Tibial artery (tissue), 4 donors: ENCODE results near the gene PTPN13.

Experiments used
- DNase-seq, 2 donors: peaks; one replicate each; pipeline ENCODE4 v3.0.0-alpha.2; 2019
- H3K27ac ChIP-seq, 2 donors: fragments of 200-600 bp; sonication (generic) in 1 of 2; 1 replicate in 1 of 2; 2 replicates in 1 of 2; pipeline ENCODE4 v1.5.1; 2018 to 2019; ENCODE audit warnings: mild to moderate bottlenecking in 1 of 2
- H3K27me3 ChIP-seq, 2 donors: fragments of 200-600 bp; sonication (generic) in 1 of 2; one replicate each; pipeline versions ENCODE4 v1.5.1 to v1.6.0; 2016 to 2019
- H3K36me3 ChIP-seq, 3 donors: fragments of 200-600 bp; sonication (generic) in 2 of 3; one replicate each; pipeline ENCODE4 v1.5.1; 2016 to 2019; ENCODE audit warnings: mild to moderate bottlenecking in 2 of 3
- H3K4me1 ChIP-seq, 4 donors: fragments of 200-600 bp; sonication (generic) in 2 of 4; 1 replicate in 3 of 4; 2 replicates in 1 of 4; pipeline ENCODE4 v1.5.1; 2016 to 2019
- H3K4me3 ChIP-seq, 2 donors: fragments of 200-600 bp; sonication (generic) in 1 of 2; 1 replicate in 1 of 2; 2 replicates in 1 of 2; pipeline ENCODE4 v1.5.1; 2018 to 2019; ENCODE audit warnings: mild to moderate bottlenecking in 2 of 2
- H3K9me3 ChIP-seq, 3 donors: fragments of 200-600 bp; sonication (generic) in 1 of 3; one replicate each; pipeline ENCODE4 v1.5.1; 2016 to 2019
- CTCF ChIP-seq, 2 experiments: fragments of 200-600 bp in 1 of 2; fragments of 450-650 bp in 1 of 2; IDR thresholded peaks; one replicate each; pipeline ENCODE4 v1.5.1; 2017 to 2019; ENCODE audit warnings: antibody characterized with exemption in 2 of 2, mild to moderate bottlenecking in 1 of 2, moderate library complexity in 1 of 2
- intact Hi-C: fragments of 100-400 bp; cut with DNase I; formaldehyde crosslinking; loops from one replicate; pipeline ENCODE4 v1.15.0; 2023; ENCODE audit warnings: low total_unique reads

Gene PTPN13

GRCh38 chr4:86835677-86836076, 241.6 kb downstream of the PTPN13 start:
- Histone ChIP-seq H3K4me3 (no peak overlapping the region), H3K36me3 (no peaks in the 10 kb centered on the region), H3K27me3 (no peaks in the 10 kb centered on the region), H3K4me1 (peaks cover 0 to 4% (median 0%) of the 10 kb centered on the region in 4 donors), H3K27ac (no peak overlapping the region), H3K9me3 (no peaks in the 10 kb centered on the region)
- no peak for TF ChIP-seq CTCF (IDR thresholded peaks at IDR 0.05)
- intact Hi-C loops: no loop called here
- DNase-seq: no peak

- H3K27ac ChIP-seq: no peak overlapping the region
- no peak for DNase-seq
- no peak for TF ChIP-seq CTCF (IDR thresholded peaks at IDR 0.05)
- no peaks in the 10 kb centered on the region for H3K9me3 ChIP-seq
- intact Hi-C loops: no loop called here
- no peaks in the 10 kb centered on the region for H3K4me1 ChIP-seq
- no peak overlapping the region for H3K4me3 ChIP-seq
- H3K36me3 ChIP-seq: no peaks in the 10 kb centered on the region
- no peaks in the 10 kb centered on the region for H3K27me3 ChIP-seq
These were observed 243.8 kb downstream of the PTPN13 start for GRCh38 chr4:86837691-86838503.

- H3K27me3 ChIP-seq: no peaks in the 10 kb centered on the region
- H3K4me1 ChIP-seq: no peaks in the 10 kb centered on the region
- H3K36me3 ChIP-seq: no peaks in the 10 kb centered on the region
- H3K4me3 ChIP-seq: no peak overlapping the region
- TF ChIP-seq CTCF (IDR thresholded peaks at IDR 0.05): no peak
- H3K9me3 ChIP-seq: no peaks in the 10 kb centered on the region
- no peak overlapping the region for H3K27ac ChIP-seq
- DNase-seq: no peak
- intact Hi-C loops: no loop called here
These were observed 246.7 kb downstream of the PTPN13 start for GRCh38 chr4:86840858-86841257.

GRCh38 chr4:86841309-86841708, 247.2 kb downstream of the PTPN13 start:
- Histone ChIP-seq H3K36me3 (no peaks in the 10 kb centered on the region), H3K27me3 (no peaks in the 10 kb centered on the region), H3K9me3 (no peaks in the 10 kb centered on the region), H3K4me3 (no peak overlapping the region), H3K4me1 (no peaks in the 10 kb centered on the region), H3K27ac (no peak overlapping the region)
- intact Hi-C loops: no loop called here
- no peak for DNase-seq
- no peak for TF ChIP-seq CTCF (IDR thresholded peaks at IDR 0.05)

GRCh38 chr4:86845593-86845992, 251.5 kb downstream of the PTPN13 start:
- Histone ChIP-seq H3K4me1 (peaks cover 0 to 5% (median 0%) of the 10 kb centered on the region in 4 donors), H3K4me3 (no peak overlapping the region), H3K9me3 (no peaks in the 10 kb centered on the region), H3K27ac (no peak overlapping the region), H3K36me3 (no peaks in the 10 kb centered on the region), H3K27me3 (no peaks in the 10 kb centered on the region)
- no peak for TF ChIP-seq CTCF (IDR thresholded peaks at IDR 0.05)
- intact Hi-C loops: no loop called here
- no peak for DNase-seq
